Left lung (tissue), 10 donors: Measurements from ENCODE around the gene BACH2. TPM values are rescaled to one million over a fixed set of nuclear protein-coding genes. Genes with fewer than 3 reads are reported as not detected.

ENCODE experiments used
- ATAC-seq: fragments of 200-7000 bp; cut with Tn5 transposase; one replicate; pipeline ENCODE4 v1.9.1; 2020; ENCODE audit warnings: moderate library complexity
- DNase-seq, 4 donors: peaks; one replicate each; pipeline ENCODE4 v3.0.0-alpha.2; 2013 to 2020
- H3K27ac ChIP-seq, 2 donors: fragments of 200-600 bp; sonication (generic) in 1 of 2; one replicate each; pipeline versions ENCODE4 v1.5.0 to v1.8.0; 2020 to 2021
- H3K27me3 ChIP-seq, 2 donors: fragments of 200-600 bp; sonication (generic) in 1 of 2; one replicate each; pipeline versions ENCODE4 v1.5.0 to v1.8.0; 2020 to 2021
- H3K36me3 ChIP-seq, 2 donors: fragments of 200-600 bp; sonication (generic) in 1 of 2; one replicate each; pipeline versions ENCODE4 v1.5.0 to v1.8.0; 2020 to 2021
- H3K4me1 ChIP-seq, 2 donors: fragments of 200-600 bp; one replicate each; pipeline ENCODE4 v1.8.0; 2021
- H3K4me3 ChIP-seq, 2 donors: fragments of 200-600 bp; sonication (generic) in 1 of 2; one replicate each; pipeline versions ENCODE4 v1.5.0 to v1.8.0; 2020 to 2021; ENCODE audit warnings: mild to moderate bottlenecking in 1 of 2
- H3K9me3 ChIP-seq, 2 donors: fragments of 200-600 bp; sonication (generic) in 1 of 2; one replicate each; pipeline versions ENCODE4 v1.5.0 to v1.8.0; 2020 to 2021
- CTCF ChIP-seq, 2 donors: fragments of 200-600 bp; sonication (generic) in 1 of 2; IDR thresholded peaks; one replicate each; pipeline versions ENCODE4 v1.5.0 to v1.8.0; 2021; ENCODE audit warnings: antibody characterized with exemption in 2 of 2
- intact Hi-C, 2 donors: fragments of 100-400 bp; cut with DNase I; formaldehyde crosslinking; loops; one replicate each; pipeline versions ENCODE4 v1.11.2 to v1.14.2; 2022
- polyA plus RNA-seq, 6 donors: library from polyadenylated mRNA; unstranded; fragments of 120-200 nt; gene quantifications; one replicate each; pipeline ENCODE4 v1.2.1, GENCODE V29; 2013; ENCODE audit not compliant: insufficient read length in 6 of 6
- total RNA-seq, 2 donors: library from RNA; stranded (reverse); fragmentation: NEBNext Ultra II Directional; extraction: Animal tissue kit (Norgen Biotek cat#: 25700); gene quantifications; one replicate each; pipeline ENCODE4 v1.2.1, GENCODE V29; 2021
- donor health status: DM: no; HTN: yes; CAD: no.
- donor health status: DM: no; HTN: no; CAD: no.

The BACH2 gene
- total and polyA plus RNA-seq, 8 donors: 3.8 to 10.6 (median 8.9) TPM

- no peak for TF ChIP-seq CTCF (IDR thresholded peaks at IDR 0.05)
Measured at GRCh38 chr6:90068703-90069523, 227.7 kb downstream of the BACH2 start.

DNA sequence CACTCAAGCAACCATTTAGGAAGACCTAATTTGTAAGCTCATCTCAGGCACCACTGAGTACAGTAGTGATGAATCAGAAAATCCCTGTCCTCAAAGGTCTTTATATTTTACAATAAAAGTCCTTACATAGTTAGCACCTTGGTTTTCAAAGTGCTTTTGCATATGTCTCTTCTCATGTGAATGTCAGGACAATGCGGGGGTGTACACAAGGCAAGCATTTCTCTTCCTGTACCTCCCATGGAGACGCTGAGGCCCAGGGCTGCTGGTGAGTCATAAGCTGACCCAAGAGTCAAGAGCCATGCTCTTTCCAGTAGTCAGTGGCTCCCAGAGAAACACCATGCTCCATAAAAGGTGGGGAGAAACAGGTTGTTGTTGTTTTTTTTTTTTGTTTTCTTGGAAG, 228.4 kb downstream of the BACH2 start:
- TF ChIP-seq CTCF (IDR thresholded peaks at IDR 0.05): no peak
- Histone ChIP-seq H3K27me3 (no peaks in the 10 kb centered on the region), H3K9me3 (no peaks in the 10 kb centered on the region), H3K27ac (no peak overlapping the region), H3K4me3 (no peak overlapping the region), H3K4me1 (no peaks in the 10 kb centered on the region), H3K36me3 (no peaks in the 10 kb centered on the region)
- intact Hi-C loops: no loop called here
- ATAC-seq: peak; percentile 58
- no peak for DNase-seq

More at GRCh38 chr6:90068703-90069523, 227.7 kb downstream of the BACH2 start:
- intact Hi-C loops: no loop called here
- no peaks in the 10 kb centered on the region for H3K9me3 ChIP-seq
- no peaks in the 10 kb centered on the region for H3K27me3 ChIP-seq
- ATAC-seq (no peak), DNase-seq (no peak)
- no peak overlapping the region for H3K4me3 ChIP-seq
- no peaks in the 10 kb centered on the region for H3K4me1 ChIP-seq
- no peak overlapping the region for H3K27ac ChIP-seq
- H3K36me3 ChIP-seq: no peaks in the 10 kb centered on the region

- Histone ChIP-seq H3K4me1 (no peaks in the 10 kb centered on the region), H3K4me3 (no peak overlapping the region), H3K27me3 (no peaks in the 10 kb centered on the region), H3K36me3 (no peaks in the 10 kb centered on the region), H3K27ac (no peak overlapping the region), H3K9me3 (no peaks in the 10 kb centered on the region)
- ATAC-seq: no peak
- intact Hi-C loops: no loop called here
- no peak for TF ChIP-seq CTCF (IDR thresholded peaks at IDR 0.05)
- no peak for DNase-seq
Measured at GRCh38 chr6:90066697-90067096, 229.9 kb downstream of the BACH2 start.

GRCh38 chr6:90065173-90065572, 231.5 kb downstream of the BACH2 start:
- Histone ChIP-seq H3K4me3 (no peak overlapping the region), H3K27me3 (no peaks in the 10 kb centered on the region), H3K9me3 (no peaks in the 10 kb centered on the region), H3K27ac (no peak overlapping the region), H3K36me3 (no peaks in the 10 kb centered on the region), H3K4me1 (no peaks in the 10 kb centered on the region)
- TF ChIP-seq CTCF (IDR thresholded peaks at IDR 0.05): no peak
- intact Hi-C loops: no loop called here
- no peak for ATAC-seq
- DNase-seq: no peak

DNA sequence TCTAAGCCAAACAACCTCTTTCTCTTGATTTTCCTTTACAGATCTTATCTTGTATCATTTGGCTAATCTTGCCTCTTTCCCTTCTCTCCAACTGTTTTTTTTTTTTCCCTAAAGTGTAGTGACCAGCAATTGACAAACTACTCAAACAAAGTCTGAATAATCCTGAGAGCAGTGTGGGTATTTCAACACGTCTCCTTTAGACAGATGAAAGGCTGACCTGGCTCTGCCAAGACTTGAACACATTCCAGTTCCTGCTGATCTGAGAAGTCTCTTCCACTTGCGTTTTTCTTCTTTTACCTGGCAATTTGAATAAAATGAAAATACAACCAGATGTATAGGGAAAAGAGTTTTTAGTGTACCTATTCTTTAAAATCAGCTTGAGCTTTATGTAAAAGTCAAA, 234.0 kb downstream of the BACH2 start:
- intact Hi-C loops: no loop called here
- Histone ChIP-seq H3K4me1 (no peaks in the 10 kb centered on the region), H3K4me3 (no peak overlapping the region), H3K27me3 (no peaks in the 10 kb centered on the region), H3K27ac (no peak overlapping the region), H3K9me3 (no peaks in the 10 kb centered on the region), H3K36me3 (no peaks in the 10 kb centered on the region)
- no peak for TF ChIP-seq CTCF (IDR thresholded peaks at IDR 0.05)
- DNase-seq (no peak), ATAC-seq (peak; percentile 83)
